ENCODE data around the gene ADAM8.
"Not testable (repeated sequence)": the region's sequence is repeated elsewhere in the genome, so short reads cannot be mapped to it uniquely, and the experiment has no call there.

Gene ADAM8

DNA sequence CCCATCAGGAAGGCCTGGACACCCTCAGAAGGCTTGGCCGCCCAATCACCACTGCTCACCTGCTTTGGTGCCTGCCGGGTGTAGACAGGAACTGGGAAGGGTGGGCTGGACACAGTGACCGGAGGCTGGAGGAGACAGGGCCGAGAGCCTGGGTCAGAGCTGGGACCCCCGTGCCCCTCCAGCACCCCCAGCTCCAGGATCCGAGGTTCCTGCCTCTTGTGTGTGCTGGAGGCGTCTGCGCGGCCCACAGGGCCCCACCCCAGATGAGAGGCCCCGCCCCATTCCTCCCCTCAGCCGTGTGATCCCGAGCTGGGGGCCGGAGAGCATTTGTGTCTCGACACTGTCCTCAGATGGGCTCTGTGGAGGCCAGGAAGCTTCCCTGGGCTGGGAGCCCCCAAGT lies 9.4 kb downstream of the ADAM8 start:
- no peaks in the 10 kb centered on the region for H3K36me3 ChIP-seq (ENCODE audit: insufficient read depth, low read length)
- no peaks in the 10 kb centered on the region for H3K27me3 ChIP-seq (ENCODE audit: insufficient read depth, low read length)
- H3K27ac ChIP-seq (ENCODE audit: low read depth, low read length) = no peak overlapping the region
- H3K4me1 ChIP-seq (ENCODE audit: control insufficient read depth, insufficient read depth, low read length, unreplicated experiment) = no peaks in the 10 kb centered on the region
- no peak overlapping the region for H2AFZ ChIP-seq (ENCODE audit: low read length, unreplicated experiment)
- H3K79me2 ChIP-seq (ENCODE audit: control insufficient read depth, insufficient read depth, low read length, unreplicated experiment) = no peaks in the 10 kb centered on the region
- no peak overlapping the region for H3K4me3 ChIP-seq (ENCODE audit: low read depth, low read length)

DNA sequence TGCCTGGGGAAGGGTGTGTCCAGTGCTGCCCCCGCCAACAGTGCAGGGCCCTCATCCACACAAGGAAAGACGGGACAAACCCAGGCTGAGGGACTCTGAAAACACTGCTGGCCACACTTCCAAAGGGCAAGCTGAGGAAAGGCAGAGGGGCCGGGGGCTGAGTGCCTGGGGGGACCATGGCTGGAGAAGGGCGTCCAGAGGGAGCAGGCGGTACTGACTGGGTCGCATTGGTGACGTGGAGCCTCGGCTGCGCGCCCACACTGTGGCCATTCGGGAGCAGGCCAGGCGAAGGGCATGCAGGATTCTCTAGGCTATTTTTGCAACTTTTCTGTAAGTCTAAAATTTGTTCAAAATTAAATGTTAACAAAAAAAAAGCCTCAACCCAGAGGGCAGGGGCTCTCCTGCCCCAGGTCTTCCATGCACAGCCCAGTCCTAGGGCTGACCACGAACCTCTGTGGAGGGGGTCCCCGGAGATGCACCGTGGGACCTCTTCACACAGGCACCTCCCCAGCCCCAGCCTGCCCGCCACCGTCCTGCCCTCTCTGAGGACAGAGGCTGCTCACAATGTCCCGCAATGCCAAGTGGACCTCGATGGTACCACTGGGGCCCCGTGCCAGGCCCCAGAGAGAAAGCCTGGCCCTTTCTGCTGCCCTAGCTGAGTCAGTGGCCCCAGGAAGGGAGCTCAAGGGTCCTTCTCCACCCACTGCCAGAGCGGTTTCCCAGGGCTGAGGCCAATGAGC lies 10.4 kb downstream of the ADAM8 start:
- Histone ChIP-seq H3K27ac (ENCODE audit: low read depth, low read length) (no peak overlapping the region), H2AFZ (ENCODE audit: low read length, unreplicated experiment) (no peak overlapping the region), H3K4me1 (ENCODE audit: control insufficient read depth, insufficient read depth, low read length, unreplicated experiment) (peaks cover 1% of the 10 kb centered on the region)

GRCh38 chr10:133265052-133265451 lies 11.6 kb downstream of the ADAM8 start:
- H3K36me3 ChIP-seq (ENCODE audit: insufficient read depth, low read length); H3K4me3 ChIP-seq (ENCODE audit: low read depth, low read length); H3K27me3 ChIP-seq (ENCODE audit: insufficient read depth, low read length); H3K27ac ChIP-seq (ENCODE audit: low read depth, low read length); H3K79me2 ChIP-seq (ENCODE audit: control insufficient read depth, insufficient read depth, low read length, unreplicated experiment); H2AFZ ChIP-seq (ENCODE audit: low read length, unreplicated experiment): not testable (repeated sequence)
- H3K4me1 ChIP-seq (ENCODE audit: control insufficient read depth, insufficient read depth, low read length, unreplicated experiment) = peaks cover 10% of the 10 kb centered on the region

More for the DNA sequence above, 10.4 kb downstream of the ADAM8 start:
- no peaks in the 10 kb centered on the region for H3K27me3 ChIP-seq (ENCODE audit: insufficient read depth, low read length)
- no peak overlapping the region for H3K4me3 ChIP-seq (ENCODE audit: low read depth, low read length)
- no peaks in the 10 kb centered on the region for H3K36me3 ChIP-seq (ENCODE audit: insufficient read depth, low read length)
- H3K79me2 ChIP-seq (ENCODE audit: control insufficient read depth, insufficient read depth, low read length, unreplicated experiment) = no peaks in the 10 kb centered on the region

- no peaks in the 10 kb centered on the region for H3K36me3 ChIP-seq (ENCODE audit: insufficient read depth, low read length)
- peaks cover 16% of the 10 kb centered on the region for H3K4me1 ChIP-seq (ENCODE audit: control insufficient read depth, insufficient read depth, low read length, unreplicated experiment)
- no peaks in the 10 kb centered on the region for H3K79me2 ChIP-seq (ENCODE audit: control insufficient read depth, insufficient read depth, low read length, unreplicated experiment)
- no peaks in the 10 kb centered on the region for H3K27me3 ChIP-seq (ENCODE audit: insufficient read depth, low read length)
- no peak overlapping the region for H3K27ac ChIP-seq (ENCODE audit: low read depth, low read length)
- no peak overlapping the region for H2AFZ ChIP-seq (ENCODE audit: low read length, unreplicated experiment)
- H3K4me3 ChIP-seq (ENCODE audit: low read depth, low read length) = no peak overlapping the region
Measured at GRCh38 chr10:133264461-133264860, 12.2 kb downstream of the ADAM8 start.

GRCh38 chr10:133263674-133264073 lies 13.0 kb downstream of the ADAM8 start:
- no peaks in the 10 kb centered on the region for H3K27me3 ChIP-seq (ENCODE audit: insufficient read depth, low read length)
- peaks cover 22% of the 10 kb centered on the region for H3K4me1 ChIP-seq (ENCODE audit: control insufficient read depth, insufficient read depth, low read length, unreplicated experiment)
- H3K36me3 ChIP-seq (ENCODE audit: insufficient read depth, low read length) = no peaks in the 10 kb centered on the region
- H3K79me2 ChIP-seq (ENCODE audit: control insufficient read depth, insufficient read depth, low read length, unreplicated experiment) = no peaks in the 10 kb centered on the region
- no peak overlapping the region for H3K4me3 ChIP-seq (ENCODE audit: low read depth, low read length)
- no peak overlapping the region for H3K27ac ChIP-seq (ENCODE audit: low read depth, low read length)
- no peak overlapping the region for H2AFZ ChIP-seq (ENCODE audit: low read length, unreplicated experiment)

- no peaks in the 10 kb centered on the region for H3K27me3 ChIP-seq (ENCODE audit: insufficient read depth, low read length)
- no peak overlapping the region for H3K4me3 ChIP-seq (ENCODE audit: low read depth, low read length)
- H3K36me3 ChIP-seq (ENCODE audit: insufficient read depth, low read length) = no peaks in the 10 kb centered on the region
- H3K4me1 ChIP-seq (ENCODE audit: control insufficient read depth, insufficient read depth, low read length, unreplicated experiment) = peaks cover 28% of the 10 kb centered on the region
- H2AFZ ChIP-seq (ENCODE audit: low read length, unreplicated experiment) = no peak overlapping the region
- H3K79me2 ChIP-seq (ENCODE audit: control insufficient read depth, insufficient read depth, low read length, unreplicated experiment) = no peaks in the 10 kb centered on the region
- H3K27ac ChIP-seq (ENCODE audit: low read depth, low read length) = no peak overlapping the region
Measured at GRCh38 chr10:133262696-133263095, 14.0 kb downstream of the ADAM8 start.

GRCh38 chr10:133261726-133262325 lies 14.8 kb downstream of the ADAM8 start:
- Histone ChIP-seq H3K4me3 (ENCODE audit: low read depth, low read length) (peak overlapping the region; percentile 83), H2AFZ (ENCODE audit: low read length, unreplicated experiment) (no peak overlapping the region), H3K4me1 (ENCODE audit: control insufficient read depth, insufficient read depth, low read length, unreplicated experiment) (peaks cover 28% of the 10 kb centered on the region), H3K36me3 (ENCODE audit: insufficient read depth, low read length) (no peaks in the 10 kb centered on the region), H3K27ac (ENCODE audit: low read depth, low read length) (peak overlapping the region; percentile 43; the same call in 1 of the 2 replicates), H3K79me2 (ENCODE audit: control insufficient read depth, insufficient read depth, low read length, unreplicated experiment) (no peaks in the 10 kb centered on the region), H3K27me3 (ENCODE audit: insufficient read depth, low read length) (no peaks in the 10 kb centered on the region)

DNA sequence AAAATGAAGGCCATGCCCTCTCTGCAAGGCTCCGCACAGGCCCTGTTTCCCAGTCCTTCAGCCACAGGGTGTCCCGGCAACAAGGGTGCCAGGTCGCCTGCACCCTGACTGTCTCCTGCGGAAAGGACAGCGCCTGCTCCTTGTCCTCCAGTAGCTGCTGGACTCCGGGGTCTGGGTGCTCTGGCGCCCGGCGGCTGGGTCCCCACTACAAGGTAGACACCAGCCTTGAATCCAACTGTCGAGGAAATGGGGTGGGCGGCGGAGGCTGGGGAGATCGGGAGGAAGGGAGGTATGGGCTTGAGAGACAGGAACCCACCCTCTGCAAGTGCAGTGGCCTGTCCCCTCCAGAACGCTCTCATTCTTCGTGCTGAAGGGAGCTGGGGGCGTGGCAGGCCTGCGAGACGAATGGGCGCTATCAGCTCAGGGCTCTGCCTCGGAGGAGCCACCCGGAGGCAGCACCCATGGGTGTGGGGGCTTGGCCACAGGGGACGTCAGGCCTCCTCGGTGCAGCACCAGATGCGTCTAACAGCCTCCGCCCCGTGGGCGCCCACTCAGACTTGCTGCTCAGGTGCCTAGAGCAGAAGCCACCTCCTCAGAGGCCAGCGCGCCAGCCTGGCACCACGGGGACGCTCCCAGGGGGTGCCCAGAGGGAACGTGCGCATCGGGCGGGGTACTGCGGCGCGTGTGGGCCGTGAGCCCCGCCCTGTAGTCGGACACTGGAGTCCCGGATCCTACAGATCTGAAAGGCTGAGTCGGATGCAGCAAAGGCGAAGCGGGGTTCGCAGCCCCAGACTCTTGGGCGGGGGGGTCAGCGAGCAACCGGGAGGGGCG lies 15.6 kb downstream of the ADAM8 start:
- Histone ChIP-seq H3K27me3 (ENCODE audit: insufficient read depth, low read length) (no peaks in the 10 kb centered on the region), H3K27ac (ENCODE audit: low read depth, low read length) (peak overlapping the region; percentile 43; the same call in 1 of the 2 replicates), H2AFZ (ENCODE audit: low read length, unreplicated experiment) (no peak overlapping the region), H3K4me3 (ENCODE audit: low read depth, low read length) (peak overlapping the region; percentile 83), H3K79me2 (ENCODE audit: control insufficient read depth, insufficient read depth, low read length, unreplicated experiment) (no peaks in the 10 kb centered on the region), H3K36me3 (ENCODE audit: insufficient read depth, low read length) (no peaks in the 10 kb centered on the region), H3K4me1 (ENCODE audit: control insufficient read depth, insufficient read depth, low read length, unreplicated experiment) (peaks cover 28% of the 10 kb centered on the region)

DNA sequence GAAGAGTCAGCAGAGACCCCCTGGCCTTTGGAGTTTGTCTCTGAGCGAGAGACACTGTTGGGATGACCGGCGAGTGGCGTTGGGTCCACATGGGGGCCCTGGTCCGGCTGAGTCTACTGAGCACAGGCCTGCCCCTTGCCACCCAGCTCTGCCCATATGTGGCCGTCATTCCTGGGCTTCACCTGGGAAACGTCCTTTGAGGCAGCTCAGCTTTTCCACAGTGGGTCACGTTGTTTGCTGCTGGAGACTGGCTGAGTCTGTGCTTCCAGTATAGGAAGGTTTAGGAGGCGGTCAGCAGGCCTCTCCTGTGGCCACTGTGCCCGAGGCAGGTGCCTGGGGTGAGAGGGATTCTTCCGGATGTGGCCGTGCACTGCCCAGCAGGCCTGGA lies 17.1 kb downstream of the ADAM8 start:
- H3K4me3 ChIP-seq (ENCODE audit: low read depth, low read length) = no peak overlapping the region
- no peaks in the 10 kb centered on the region for H3K79me2 ChIP-seq (ENCODE audit: control insufficient read depth, insufficient read depth, low read length, unreplicated experiment)
- H3K27me3 ChIP-seq (ENCODE audit: insufficient read depth, low read length) = no peaks in the 10 kb centered on the region
- no peak overlapping the region for H2AFZ ChIP-seq (ENCODE audit: low read length, unreplicated experiment)
- H3K4me1 ChIP-seq (ENCODE audit: control insufficient read depth, insufficient read depth, low read length, unreplicated experiment) = peaks cover 28% of the 10 kb centered on the region
- peak overlapping the region; percentile 70 for H3K27ac ChIP-seq (ENCODE audit: low read depth, low read length)
- H3K36me3 ChIP-seq (ENCODE audit: insufficient read depth, low read length) = no peaks in the 10 kb centered on the region

DNA sequence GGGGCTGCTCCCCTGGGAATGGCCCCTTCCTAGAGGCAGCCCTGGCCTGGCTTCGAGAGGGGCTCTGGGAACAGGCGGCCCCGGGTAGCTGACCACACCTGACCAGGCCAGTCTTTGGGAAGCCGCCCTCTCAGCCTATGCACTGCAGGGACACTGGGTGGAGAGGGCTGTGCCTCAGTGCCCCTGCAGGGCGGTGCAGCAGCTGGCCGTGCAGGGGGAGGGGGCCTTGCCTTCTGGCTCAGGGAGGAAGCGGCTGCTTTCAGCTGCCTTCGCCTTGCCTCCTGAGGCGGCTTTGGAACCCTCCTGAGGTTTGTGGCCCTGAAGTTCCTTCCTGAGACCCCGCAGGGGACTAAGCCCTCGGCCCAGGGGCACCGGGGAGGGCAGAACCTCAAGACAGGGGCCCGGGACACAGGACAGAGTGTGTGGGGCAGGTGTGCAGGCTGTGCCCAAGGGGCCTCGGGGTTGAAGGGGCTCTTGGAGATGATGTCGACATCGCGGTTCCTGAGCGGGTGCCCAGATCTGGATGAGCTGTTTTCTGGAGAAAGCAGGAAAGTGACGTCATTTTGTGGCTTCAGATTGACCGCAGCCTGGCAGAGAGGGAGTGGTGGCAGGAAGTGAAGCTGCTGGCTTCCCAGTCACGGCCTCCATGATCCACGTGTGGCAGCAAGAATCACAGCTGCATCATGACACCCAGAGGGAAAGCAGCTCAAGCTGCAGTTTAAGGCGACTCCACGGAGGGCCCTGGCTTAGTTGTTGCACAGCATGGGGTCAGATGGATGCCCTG lies 17.7 kb downstream of the ADAM8 start:
- Histone ChIP-seq H3K4me1 (ENCODE audit: control insufficient read depth, insufficient read depth, low read length, unreplicated experiment) (peaks cover 28% of the 10 kb centered on the region), H3K4me3 (ENCODE audit: low read depth, low read length) (no peak overlapping the region), H3K27me3 (ENCODE audit: insufficient read depth, low read length) (no peaks in the 10 kb centered on the region), H2AFZ (ENCODE audit: low read length, unreplicated experiment) (no peak overlapping the region), H3K36me3 (ENCODE audit: insufficient read depth, low read length) (no peaks in the 10 kb centered on the region), H3K79me2 (ENCODE audit: control insufficient read depth, insufficient read depth, low read length, unreplicated experiment) (no peaks in the 10 kb centered on the region), H3K27ac (ENCODE audit: low read depth, low read length) (peak overlapping the region; percentile 70)
